ENCODE measurements around the gene ACRV1. TPM values are rescaled to one million over a fixed set of nuclear protein-coding genes. Genes with fewer than 3 reads are reported as not detected.

ACRV1 gene
- polyA plus RNA-seq, 1 donor (not counting 4 experiments of a cell fraction or from before 2014, with no cell fraction given) = not detected

GRCh38 chr11:125623064-125623463 lies 57.6 kb downstream of the ACRV1 start:
- no peak for TF ChIP-seq EZH2 (IDR thresholded peaks at IDR 0.05; ENCODE audit: low read length)
- no peak for TF ChIP-seq CTCF (optimal IDR thresholded peaks at IDR 0.05 in 1 of 3, IDR thresholded peaks at IDR 0.05 in 1 of 3, conservative IDR thresholded peaks at IDR 0.05 in 1 of 3; ENCODE audit: extremely low read depth in 1 of 3, insufficient read depth in 2 of 3, low read length in 3 of 3)
- Histone ChIP-seq H3K9ac (ENCODE audit: control insufficient read depth, extremely low read depth, insufficient read depth, low read length) (no peak overlapping the region), H3K36me3 (ENCODE audit: control insufficient read depth in 2 of 2, extremely low read depth in 1 of 2, insufficient read depth in 2 of 2, low read length in 2 of 2) (peaks cover 7 to 28% of the 10 kb centered on the region in 2 experiments), H3K4me2 (ENCODE audit: control insufficient read depth, extremely low read depth, insufficient read depth, low read depth, low read length) (no peak overlapping the region), H3K9me3 (ENCODE audit: control insufficient read depth, low read depth, low read length) (no peaks in the 10 kb centered on the region), H3K27ac (ENCODE audit: control insufficient read depth, insufficient read depth, low read length) (no peak overlapping the region), H3K4me1 (ENCODE audit: control insufficient read depth, extremely low read depth, insufficient read depth, low read length) (peaks cover 31% of the 10 kb centered on the region), H4K20me1 (ENCODE audit: control insufficient read depth, extremely low read depth, insufficient read depth, low read length) (no peaks in the 10 kb centered on the region), H2AFZ (ENCODE audit: control insufficient read depth, low read length) (no peak overlapping the region), H3K79me2 (ENCODE audit: control insufficient read depth, insufficient read depth, low read length) (peaks cover 8% of the 10 kb centered on the region), H3K4me3 (ENCODE audit: control insufficient read depth in 2 of 3, extremely low read depth in 1 of 3, insufficient read depth in 2 of 3, low read depth in 1 of 3, low read length in 3 of 3) (no peak overlapping the region), H3K9me1 (ENCODE audit: control insufficient read depth, extremely low read depth, insufficient read depth, low read length) (no peaks in the 10 kb centered on the region), H3K27me3 (ENCODE audit: control insufficient read depth, extremely low read depth, insufficient read depth, low read length) (no peaks in the 10 kb centered on the region)
- dilution Hi-C loops (cut with MboI; ENCODE audit: extremely low pct_ligation_motif_present, low sequenced_read_pairs) = no loop called here
- no peak for DNase-seq (ENCODE audit: low read depth, low spot score)
- FAIRE-seq = no peak

GRCh38 chr11:125621995-125622394 lies 58.7 kb downstream of the ACRV1 start:
- dilution Hi-C loops (cut with MboI; ENCODE audit: extremely low pct_ligation_motif_present, low sequenced_read_pairs) = no loop called here
- Histone ChIP-seq H3K4me2 (ENCODE audit: control insufficient read depth, extremely low read depth, insufficient read depth, low read depth, low read length) (no peak overlapping the region), H3K4me3 (ENCODE audit: control insufficient read depth in 2 of 3, extremely low read depth in 1 of 3, insufficient read depth in 2 of 3, low read depth in 1 of 3, low read length in 3 of 3) (no peak overlapping the region), H3K27me3 (ENCODE audit: control insufficient read depth, extremely low read depth, insufficient read depth, low read length) (no peaks in the 10 kb centered on the region), H3K4me1 (ENCODE audit: control insufficient read depth, extremely low read depth, insufficient read depth, low read length) (peaks cover 26% of the 10 kb centered on the region), H3K79me2 (ENCODE audit: control insufficient read depth, insufficient read depth, low read length) (peaks cover 2% of the 10 kb centered on the region), H2AFZ (ENCODE audit: control insufficient read depth, low read length) (no peak overlapping the region), H3K27ac (ENCODE audit: control insufficient read depth, insufficient read depth, low read length) (no peak overlapping the region), H3K9me3 (ENCODE audit: control insufficient read depth, low read depth, low read length) (no peaks in the 10 kb centered on the region), H3K9me1 (ENCODE audit: control insufficient read depth, extremely low read depth, insufficient read depth, low read length) (no peaks in the 10 kb centered on the region), H4K20me1 (ENCODE audit: control insufficient read depth, extremely low read depth, insufficient read depth, low read length) (no peaks in the 10 kb centered on the region), H3K9ac (ENCODE audit: control insufficient read depth, extremely low read depth, insufficient read depth, low read length) (no peak overlapping the region), H3K36me3 (ENCODE audit: control insufficient read depth in 2 of 2, extremely low read depth in 1 of 2, insufficient read depth in 2 of 2, low read length in 2 of 2) (peaks cover 9 to 36% of the 10 kb centered on the region in 2 experiments)
- TF ChIP-seq EZH2 (IDR thresholded peaks at IDR 0.05; ENCODE audit: low read length) = no peak
- no peak for TF ChIP-seq CTCF (optimal IDR thresholded peaks at IDR 0.05 in 1 of 3, IDR thresholded peaks at IDR 0.05 in 1 of 3, conservative IDR thresholded peaks at IDR 0.05 in 1 of 3; ENCODE audit: extremely low read depth in 1 of 3, insufficient read depth in 2 of 3, low read length in 3 of 3)
- FAIRE-seq = no peak
- no peak for DNase-seq (ENCODE audit: low read depth, low spot score)

Small RNA genes within 50 kb of the gene (small RNA-seq; reads per million reads assigned to genes)
- gene RNU2-35P (ENCODE audit: insufficient read length in 3 of 3, low read depth in 3 of 3, low replicate concordance in 1 of 3) = 0 reads per million in 3 experiments

Other genes starting within 250 kb of the ACRV1 start
- 112 to 300 TPM (median 182 TPM) in 3 replicates for gene FEZ1, start 184.6 kb downstream of the ACRV1 start, polyA plus RNA-seq
- gene EI24, start 111.4 kb downstream of the ACRV1 start, polyA plus RNA-seq = 215 to 307 TPM (median 263 TPM) in 3 replicates
- gene STT3A, start 88.0 kb downstream of the ACRV1 start, polyA plus RNA-seq = 183 to 221 TPM (median 214 TPM) in 3 replicates
- gene CHEK1, start 55.7 kb downstream of the ACRV1 start, polyA plus RNA-seq = 13.4 to 38.2 TPM (median 25.8 TPM) in 3 replicates
- not detected in 3 replicates for gene PATE1, start 65.4 kb upstream of the ACRV1 start, polyA plus RNA-seq
- gene PATE2, start 98.0 kb upstream of the ACRV1 start, polyA plus RNA-seq = not detected in 3 replicates
- not detected in 3 replicates for gene PATE3, start 107.3 kb upstream of the ACRV1 start, polyA plus RNA-seq
- not detected in 3 replicates for gene PATE4, start 152.5 kb upstream of the ACRV1 start, polyA plus RNA-seq
- gene HYLS1, start 206.8 kb upstream of the ACRV1 start, polyA plus RNA-seq = 2.9 to 7.2 TPM (median 4.7 TPM) in 3 replicates
- 8.8 to 16.5 TPM (median 11.8 TPM) in 3 replicates for gene PUS3, start 222.4 kb upstream of the ACRV1 start, polyA plus RNA-seq
- 0.04 to 0.12 TPM (median 0.05 TPM) in 3 replicates for gene DDX25, start 223.7 kb upstream of the ACRV1 start, polyA plus RNA-seq

Data from keratinocyte (primary cell).